Ishikawa (cell line): ENCODE data around the gene IL31RA.

Source experiments
- CEBPB ChIP-seq: IDR thresholded peaks from 2 replicates; pipeline ENCODE4 v1.6.1; 2012
- EP300 ChIP-seq: IDR thresholded peaks from 2 replicates; pipeline ENCODE4 v1.6.1; 2012; ENCODE audit warnings: borderline replicate concordance
- REST ChIP-seq: IDR thresholded peaks from 2 replicates; pipeline ENCODE4 v1.6.1; 2012; ENCODE audit warnings: low read depth, mild to moderate bottlenecking
- USF1 ChIP-seq: IDR thresholded peaks from 2 replicates; pipeline ENCODE4 v1.6.1; 2012

- TF ChIP-seq REST, result no peak
- no peak for TF ChIP-seq EP300
- no peak for TF ChIP-seq CEBPB
- no peak for TF ChIP-seq USF1
Measured at GRCh38 chr5:55914971-55915370, 63.8 kb downstream of the IL31RA start.
